Colon (tissue), 2 donors: ENCODE measurements around the gene SETD5.
A peak's percentile ranks its signal among the peaks of the same experiment; 100 is the strongest.

Experiments used
- FAIRE-seq: peaks from 2 replicates; lab custom pipeline; 2012; peaks lifted over from hg19 to GRCh38; lab: Jason Lieb, UNC
- donor health status: control.
- donor health status: control.

Gene SETD5

DNA sequence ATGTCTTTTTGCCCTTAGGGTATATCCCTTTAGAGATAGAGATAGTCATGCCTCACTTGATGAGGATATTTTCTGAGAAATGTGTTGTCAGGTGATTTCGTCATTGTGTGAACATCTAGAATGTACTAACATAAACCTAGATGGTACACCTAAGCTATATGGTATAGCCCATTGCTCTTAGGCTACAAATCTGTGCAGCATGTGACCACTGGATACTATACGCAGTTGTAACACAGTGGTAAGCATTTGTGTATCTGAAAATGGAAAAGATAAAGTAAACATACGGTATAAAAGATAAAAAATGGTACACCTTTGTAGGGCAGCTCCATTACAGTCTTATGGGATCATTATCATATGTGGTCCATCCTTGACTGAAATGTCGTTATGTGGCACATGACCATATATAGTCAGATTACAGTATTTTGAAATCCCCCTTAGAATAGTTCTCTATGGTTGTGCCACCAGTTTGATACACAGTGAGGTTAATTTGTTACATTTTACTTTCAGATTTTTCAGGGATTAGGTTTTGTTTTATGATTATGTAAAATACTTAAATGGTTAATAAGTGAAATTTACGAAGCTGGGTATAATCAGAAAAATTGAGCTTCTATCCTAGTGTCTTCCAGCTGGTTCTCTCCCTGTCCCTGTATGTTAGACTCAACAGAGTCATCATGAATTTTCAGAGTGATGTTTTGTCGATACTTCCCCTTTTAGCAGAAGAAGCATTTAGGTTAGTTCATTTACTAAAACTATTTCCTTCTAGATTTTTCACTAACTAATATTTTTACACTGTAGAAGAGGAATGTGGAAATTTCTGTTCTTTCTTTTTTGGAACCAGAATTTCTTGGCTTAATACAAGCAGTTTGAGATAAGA is 12.8 kb downstream of the SETD5 start:
- FAIRE-seq = no peak

DNA sequence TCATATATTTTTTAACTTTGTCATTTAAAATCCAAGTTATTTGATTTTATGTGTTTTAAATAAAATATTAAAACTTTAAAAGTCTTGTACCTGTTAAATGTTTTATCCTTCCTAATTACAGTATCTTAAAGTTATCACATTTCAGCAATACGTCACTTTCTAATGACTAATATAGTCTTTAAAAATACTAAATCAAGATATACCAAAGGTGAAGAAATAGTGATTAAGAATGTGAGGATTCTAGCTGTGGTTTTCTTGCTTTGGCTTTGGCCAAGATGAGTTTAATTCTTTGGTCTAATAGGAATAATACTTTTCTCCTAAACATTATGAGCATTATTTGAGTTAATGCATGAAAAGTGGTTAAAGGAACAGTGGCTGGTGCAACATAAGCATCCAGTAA is 13.9 kb downstream of the SETD5 start:
- FAIRE-seq = no peak

DNA sequence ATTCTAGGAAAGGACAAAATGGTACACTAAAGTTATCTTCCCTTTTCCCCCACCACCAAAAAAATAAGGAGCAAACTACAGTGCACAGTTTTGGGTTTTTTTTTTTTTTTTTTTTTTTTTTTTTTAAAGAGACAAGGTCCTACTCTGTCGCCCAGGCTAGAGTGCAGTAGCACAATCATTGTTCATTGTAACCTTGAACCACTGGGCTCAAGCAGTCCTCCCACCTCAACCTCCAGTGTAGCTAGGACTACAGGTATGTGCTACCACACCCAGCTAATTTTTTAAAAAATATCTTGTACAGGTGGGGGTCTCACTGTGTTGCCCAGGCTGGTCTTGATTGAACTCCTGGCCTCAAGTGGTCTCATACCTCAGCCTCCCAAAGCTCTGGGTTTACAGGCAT is 14.9 kb downstream of the SETD5 start:
- no peak for FAIRE-seq

DNA sequence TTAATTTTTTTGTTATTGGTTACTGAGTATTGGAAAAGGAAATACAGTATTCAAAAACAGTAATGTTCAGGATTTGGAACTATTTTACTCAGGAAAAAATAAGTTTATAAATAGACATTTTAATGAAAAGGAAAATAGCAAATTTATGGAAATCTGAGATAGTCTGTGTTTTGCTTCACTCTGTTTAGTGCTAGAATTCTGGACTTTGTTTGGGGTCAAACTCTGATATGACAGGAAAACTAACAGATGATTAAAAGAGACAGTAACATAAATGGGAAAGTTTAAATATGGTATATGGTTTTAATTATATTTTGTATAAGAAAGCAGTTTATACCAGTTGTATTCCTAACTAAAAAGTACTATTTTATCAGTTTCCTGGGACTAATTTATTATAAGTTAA is 17.4 kb downstream of the SETD5 start:
- no peak for FAIRE-seq

DNA sequence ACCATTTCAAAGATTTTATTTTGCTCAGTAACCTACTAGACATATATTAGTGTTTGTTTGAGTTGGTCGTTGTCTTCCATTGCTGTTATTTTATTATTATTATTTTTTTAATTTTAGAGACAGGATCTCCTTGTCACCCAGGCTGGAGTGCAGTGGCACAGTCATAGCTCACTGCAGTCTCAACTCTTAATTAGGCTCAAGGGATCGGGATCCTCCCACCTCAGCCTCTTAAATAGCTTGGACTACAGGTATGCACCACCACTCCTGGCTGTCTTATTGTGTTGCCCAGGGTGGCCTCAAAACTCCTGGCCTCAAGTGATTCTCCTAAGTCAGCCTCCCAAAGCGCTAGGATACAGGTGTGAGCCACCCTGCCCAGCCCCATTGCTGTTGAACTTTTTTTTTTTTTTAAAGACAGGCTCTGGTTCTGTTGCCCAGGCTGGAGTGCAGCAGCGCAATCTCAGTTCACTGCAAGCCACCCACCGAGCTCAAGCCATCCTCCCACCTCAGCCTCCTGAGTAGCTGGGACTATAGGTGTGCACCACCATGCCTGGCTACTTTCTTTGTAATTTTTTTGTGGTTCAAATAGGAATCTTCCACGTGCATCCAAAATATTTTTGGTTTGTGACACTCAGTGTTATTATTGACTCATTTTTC is 18.2 kb downstream of the SETD5 start:
- no peak for FAIRE-seq

DNA sequence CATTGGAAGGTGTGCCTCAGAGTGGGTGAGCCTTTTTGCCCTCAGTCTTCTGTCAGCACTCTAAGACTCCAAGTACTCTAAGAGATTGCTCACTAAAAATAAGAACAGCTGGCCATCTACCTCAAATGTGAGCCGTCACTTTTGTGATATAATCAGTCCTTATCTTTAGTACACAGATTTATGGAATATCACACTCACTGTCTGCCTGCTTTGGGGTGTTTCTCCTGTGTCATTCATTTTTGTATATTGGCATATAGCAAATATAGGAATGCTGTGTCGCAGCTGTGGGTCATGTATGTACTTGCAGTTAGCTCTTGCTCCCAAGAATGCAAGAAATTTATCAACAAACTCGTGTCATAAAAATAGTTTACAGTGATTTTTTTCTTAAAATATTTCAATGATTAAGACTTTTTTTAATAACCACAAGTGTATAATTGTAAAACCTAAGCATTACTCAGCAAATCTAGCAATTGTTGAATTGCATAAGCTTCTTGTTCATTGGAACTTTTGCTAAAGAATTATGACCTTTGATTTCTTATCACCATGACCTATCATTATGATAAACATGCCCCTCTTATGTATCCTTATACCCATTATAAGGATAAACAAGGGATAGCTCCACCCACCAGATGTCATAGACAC is 18.8 kb downstream of the SETD5 start:
- FAIRE-seq = no peak

DNA sequence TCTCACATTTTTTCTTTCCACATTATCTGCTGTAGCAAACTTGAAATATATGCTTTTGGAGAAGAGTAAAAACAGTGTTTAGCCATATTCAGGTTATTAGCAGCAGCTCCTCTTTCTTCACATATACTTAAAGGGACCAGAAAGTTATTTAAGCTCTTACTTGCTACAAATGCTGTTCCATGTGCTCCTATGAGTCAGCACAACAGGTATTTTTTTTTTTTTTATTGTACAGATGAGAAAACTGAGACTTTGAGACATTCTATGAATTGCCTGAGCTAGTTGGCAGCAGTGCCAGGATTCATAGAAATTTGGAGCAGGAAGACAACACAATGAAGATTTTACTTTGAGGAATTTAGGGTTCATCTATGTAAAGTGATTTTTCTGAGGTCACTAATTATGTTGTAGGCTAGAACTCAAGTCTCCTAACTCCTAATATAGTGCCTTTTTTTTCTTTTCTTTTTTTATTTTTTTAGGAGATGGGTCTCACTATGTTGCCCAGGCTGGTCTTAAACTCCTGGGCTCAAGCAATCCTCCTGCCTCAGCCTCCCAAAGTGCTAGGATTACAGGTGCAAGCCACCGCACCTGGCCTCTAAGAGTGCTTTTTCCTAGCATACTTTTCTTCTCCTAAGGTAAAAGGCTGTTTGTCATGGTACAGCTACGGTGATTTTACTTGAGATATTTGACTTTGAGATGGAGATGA is 23.6 kb downstream of the SETD5 start:
- FAIRE-seq = no peak

DNA sequence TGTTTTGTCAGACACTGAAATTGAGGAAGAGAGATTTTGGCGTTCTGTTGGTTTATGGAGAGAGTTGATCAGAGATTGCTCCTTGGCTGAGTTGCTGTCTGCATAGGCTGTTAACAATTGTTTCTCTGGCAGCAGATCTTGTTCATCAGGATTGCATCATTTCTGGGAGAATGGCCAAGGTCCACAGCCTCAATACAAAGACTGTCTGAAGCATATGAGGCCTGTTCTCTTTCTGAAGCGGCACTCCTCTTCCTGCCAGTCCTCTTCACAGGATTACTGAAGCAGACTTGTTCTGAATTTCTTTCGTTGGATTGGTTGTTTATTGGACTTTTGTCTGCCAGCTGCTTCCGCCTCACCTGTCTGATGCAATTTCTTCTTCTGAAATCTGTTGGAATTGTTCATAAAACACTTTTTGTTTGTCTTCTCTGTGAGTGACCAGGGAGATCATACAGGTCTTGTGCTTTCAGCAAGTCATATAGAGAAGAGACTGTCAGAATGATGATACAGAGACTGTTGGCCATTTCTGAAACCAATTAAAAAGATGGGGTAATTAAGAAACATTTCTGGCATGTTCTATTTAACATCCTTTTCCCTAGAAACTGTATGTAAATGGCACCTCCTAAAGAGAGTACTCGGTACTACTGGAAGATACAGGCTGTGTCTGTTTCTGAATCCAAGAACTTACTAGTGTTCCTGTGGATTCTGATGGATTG is 25.5 kb downstream of the SETD5 start:
- FAIRE-seq = peak; percentile 38

DNA sequence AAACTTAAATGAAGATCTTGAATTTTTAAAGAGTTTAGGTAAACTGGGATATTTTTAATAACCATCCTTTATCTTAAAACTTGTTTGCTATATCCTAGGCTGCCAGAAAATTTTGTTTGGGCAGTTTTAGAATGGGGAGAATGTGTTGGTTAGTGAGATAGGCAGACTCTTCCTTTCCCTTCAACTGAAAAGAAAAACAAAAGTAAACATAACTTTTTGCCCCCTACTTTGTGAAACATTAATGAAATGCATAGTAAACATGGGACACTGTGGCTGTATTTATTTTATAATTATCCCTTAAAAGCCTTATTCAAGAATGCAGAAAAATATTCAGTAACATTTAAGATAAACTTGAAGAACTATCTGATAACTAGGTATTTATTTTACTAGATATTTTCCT is 31.0 kb downstream of the SETD5 start:
- FAIRE-seq = no peak

DNA sequence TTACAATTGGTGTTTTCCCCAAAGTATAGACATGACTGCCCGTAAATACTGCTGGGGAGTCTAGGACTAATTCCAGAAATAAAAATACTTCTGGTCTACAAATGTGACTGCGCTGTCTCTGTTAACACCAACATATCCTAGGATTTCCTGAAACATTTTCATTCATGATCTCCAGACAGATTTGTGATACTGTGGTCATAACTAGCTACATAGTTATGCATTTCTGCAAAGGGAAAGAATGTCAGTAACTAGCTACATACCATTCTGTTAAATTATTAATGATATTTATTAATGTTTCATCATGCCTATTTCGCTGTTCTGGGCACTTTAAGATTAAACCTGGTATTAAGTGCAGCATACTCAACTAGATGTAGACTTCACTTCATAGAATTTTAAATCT is 33.3 kb downstream of the SETD5 start:
- FAIRE-seq = no peak

DNA sequence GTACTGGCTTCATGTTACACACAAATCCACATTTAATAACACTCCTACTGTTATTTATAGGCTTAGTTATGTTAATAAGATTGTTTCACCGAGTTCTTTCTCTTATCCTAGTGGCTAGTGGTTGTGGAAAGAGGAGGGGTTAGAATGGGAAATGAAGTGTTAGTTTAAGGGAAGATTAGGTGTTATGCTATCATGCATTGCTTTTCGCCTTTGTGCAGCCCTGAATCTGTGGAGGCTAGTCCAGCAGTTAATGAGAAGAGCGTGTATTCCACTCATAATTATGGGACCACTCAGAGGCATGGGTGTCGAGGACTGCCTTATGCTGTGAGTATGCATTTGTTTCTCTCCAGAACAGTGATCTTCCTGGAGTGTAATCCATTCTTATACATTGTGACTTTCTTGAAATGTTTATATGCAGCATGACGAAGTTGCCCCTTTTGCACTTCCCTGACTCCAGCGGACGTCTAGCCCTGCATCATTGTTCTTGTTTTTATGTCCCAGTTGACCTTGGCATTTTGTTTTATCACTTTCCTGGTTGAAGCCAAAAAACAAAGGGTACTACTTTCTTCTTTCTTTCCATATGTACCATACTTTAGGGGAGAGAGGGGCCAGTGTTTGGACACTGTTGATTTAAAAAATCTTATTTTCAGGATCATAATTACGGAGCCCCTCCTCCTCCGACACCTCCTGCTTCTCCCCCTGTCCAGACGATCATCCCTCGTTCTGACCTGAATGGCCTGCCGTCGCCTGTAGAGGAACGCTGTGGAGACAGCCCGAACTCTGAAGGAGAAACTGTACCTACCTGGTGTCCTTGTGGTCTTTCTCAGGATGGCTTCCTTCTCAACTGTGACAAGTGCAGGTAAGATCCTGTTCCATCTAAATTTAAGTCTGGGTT is 36.5 kb downstream of the SETD5 start:
- FAIRE-seq = no peak

DNA sequence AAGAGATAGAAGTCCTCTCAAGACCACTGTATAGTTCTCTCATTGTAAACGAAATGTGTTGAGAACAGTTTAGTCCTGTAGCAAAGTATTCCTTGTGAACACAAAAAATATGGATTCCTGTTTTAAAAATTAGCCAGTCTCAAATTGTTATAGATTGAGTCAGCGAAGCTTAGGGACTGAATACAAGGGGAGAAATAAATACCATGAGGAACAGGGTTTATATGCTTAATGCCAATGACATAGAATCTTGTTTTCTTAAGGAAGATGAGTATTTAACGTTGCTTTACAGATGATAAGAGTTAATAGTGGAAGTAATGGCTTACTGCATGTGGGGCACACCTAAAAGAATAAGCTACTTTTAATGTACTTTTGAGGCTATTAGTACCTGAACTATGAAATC is 37.9 kb downstream of the SETD5 start:
- no peak for FAIRE-seq

DNA sequence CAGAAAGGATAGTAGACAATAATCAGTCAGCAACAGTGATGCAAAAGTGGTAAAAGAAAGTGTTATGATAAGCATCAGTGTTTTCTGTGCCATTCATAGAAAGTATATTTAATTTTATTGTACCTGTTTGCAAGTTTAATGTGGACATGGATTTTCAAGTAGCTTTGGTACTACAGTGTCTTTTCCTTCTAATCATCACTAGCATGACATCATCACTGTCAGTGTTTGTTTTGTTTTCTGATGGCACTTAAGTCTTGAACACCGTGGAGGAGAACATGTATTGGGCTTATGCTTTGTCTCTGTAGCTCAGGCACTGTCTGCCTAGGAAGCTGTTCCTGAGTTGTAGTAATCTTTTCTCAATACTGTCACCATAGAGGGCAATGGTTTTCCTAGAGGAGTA is 41.9 kb downstream of the SETD5 start:
- no peak for FAIRE-seq

DNA sequence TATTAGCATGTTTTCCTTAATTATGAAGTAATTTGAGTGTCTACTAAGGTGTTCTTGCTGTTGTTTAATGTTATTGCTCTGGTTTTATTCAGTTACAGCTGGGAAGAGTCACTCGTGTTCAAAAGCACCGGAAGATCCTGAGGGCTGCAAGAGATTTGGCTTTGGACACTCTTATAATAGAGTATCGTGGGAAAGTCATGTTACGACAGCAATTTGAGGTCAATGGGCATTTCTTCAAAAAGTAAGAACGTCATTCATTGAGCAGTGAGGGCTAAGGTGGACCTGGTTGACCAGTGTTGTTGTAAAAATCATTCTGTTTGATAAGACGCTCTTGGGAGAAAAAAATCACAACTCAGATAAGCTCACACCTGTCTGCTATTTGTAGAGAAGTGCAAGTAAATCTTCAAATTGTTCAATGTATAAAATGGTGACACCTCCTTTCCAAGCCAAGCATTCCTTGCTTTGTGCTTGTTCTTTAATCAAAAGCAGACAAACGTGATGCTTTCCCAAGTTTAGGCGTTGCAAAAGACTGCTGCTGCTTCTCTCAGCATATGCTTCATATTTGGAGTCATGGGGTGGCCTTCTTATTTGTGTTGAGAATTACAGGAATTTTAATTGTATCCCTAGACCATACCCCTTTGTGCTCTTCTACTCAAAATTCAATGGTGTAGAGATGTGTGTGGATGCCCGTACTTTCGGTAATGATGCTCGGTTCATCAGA is 44.2 kb downstream of the SETD5 start:
- no peak for FAIRE-seq

DNA sequence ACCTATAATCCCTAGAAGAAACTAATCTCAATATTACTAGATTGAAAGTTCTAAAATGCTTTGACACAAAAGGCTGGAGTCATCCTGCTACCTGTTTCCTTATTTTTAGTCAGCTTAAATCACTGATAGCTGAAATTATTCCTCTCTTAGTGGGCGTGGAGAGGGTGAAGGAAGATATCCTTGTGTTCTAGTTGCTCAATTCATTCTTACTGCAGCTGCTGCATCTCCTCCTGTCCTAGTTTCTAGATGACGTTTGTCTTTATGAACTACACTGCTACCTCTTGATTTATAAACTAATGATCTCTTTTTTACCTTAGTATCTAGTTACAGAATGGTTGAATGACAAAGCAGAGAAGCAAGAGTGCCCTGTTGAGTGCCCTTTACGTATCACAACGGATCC is 50.7 kb downstream of the SETD5 start:
- no peak for FAIRE-seq

DNA sequence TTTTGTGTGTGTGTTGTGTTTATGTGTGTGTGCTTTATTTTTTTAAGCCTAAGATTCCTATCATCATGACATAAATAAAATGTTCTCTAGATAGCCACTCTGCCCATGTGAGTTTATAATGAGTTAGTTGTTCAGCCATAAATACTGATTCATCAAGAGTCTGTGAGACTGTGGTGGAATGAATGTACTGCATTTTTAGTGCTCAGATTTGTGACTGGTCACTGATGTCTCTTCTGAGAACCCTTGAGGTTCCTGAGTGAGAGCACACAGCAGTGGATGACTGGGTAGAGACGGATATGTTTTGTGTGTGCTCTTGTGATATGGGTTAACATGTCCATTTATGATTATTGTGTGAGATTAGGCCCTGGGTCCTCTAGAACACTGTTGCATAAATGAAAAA is 51.2 kb downstream of the SETD5 start:
- no peak for FAIRE-seq

DNA sequence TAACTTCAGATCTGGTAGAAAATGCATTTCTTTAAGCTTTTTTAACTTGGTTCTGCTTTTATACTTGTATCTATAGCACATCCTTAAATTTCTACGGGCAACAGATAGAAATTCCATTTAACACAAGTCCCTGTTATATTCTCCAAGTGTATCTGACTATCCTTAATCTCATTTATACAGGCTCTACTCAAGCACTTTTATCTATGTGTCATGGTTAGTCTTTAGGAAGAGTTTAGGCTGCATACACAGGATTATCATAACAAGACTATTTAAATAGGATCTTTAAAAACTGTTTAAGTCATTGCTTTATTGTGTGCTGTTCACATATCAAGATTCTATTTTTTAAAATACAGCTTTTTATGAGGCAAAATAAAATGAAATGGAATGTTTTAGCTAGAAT is 52.7 kb downstream of the SETD5 start:
- FAIRE-seq = no peak

DNA sequence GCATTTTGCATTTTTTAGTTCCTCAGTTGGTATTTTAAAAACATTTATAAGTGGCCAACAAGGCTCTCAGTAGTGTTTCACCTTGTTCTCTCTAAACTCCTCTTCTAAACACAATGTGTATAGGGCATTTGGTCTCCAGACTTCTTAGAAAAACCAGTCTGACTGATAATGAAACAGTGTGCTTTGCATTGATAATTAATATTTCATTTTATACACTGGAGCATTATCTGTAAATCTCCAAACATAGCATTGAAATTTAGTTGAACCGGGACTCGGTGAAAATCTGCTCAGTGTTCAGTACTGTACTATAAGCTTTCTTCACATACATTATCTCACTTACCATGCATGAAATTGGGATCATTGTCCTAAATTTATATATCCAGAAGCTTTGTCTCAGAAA is 53.6 kb downstream of the SETD5 start:
- FAIRE-seq = no peak

DNA sequence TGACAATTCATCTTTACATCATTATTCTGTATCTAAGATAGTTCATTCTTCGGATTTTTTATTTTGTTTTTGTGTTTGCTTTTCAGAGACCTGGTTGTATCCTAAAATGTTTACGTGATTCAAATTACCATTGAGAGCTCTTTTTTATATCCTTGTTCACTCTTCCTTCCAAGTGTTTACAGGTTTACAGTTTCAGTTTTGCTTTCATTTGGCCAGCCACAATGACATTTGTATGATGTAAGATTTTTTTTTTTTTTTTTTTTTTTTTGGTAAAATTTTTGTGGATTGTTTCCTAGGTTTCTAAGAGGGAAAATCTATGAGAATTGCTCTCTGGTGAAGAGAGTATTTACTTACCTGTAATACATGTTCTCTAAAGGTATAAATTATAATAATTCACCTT is 55.0 kb downstream of the SETD5 start:
- FAIRE-seq = peak; percentile 65

DNA sequence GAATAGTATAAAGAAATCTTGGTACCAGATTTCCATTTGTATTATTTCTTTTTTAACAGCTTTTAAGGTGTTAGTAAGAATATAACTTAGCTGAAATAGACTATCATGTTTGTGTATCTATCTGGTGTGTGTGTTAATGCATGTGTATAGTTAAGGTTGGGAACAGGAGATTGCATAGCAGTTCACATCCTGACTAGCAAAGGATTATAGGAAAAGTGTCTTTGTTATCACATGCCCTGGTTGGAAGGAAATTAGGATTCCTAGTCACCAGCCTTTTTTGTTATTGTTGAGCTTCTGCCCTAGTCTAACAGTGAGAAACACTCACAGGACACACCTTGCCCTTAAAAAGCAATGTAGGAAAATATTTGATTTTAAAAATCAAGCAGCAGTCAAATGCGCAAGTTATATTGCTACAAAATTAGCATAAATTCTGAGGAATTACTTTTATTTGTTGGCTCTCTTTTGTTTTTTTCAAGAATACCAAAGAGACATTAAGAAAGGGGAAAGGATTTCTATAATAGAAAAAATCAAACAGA is 58.2 kb downstream of the SETD5 start:
- no peak for FAIRE-seq
